H1 (cell line): Measurements from ENCODE around the gene SLC7A5. TPM values are rescaled to one million over a fixed set of nuclear protein-coding genes. Genes with fewer than 3 reads are reported as not detected.
A peak's percentile ranks its signal among the peaks of the same experiment; 100 is the strongest.

Experiments used
- CTCF ChIA-PET: fragments of 300-600 bp; sonication (Branson Sonifier 250); formaldehyde crosslinking; loops from one replicate; lab custom pipeline; 2021; ENCODE audit not compliant: partially characterized antibody; lab: Charles Lee
- POLR2A ChIA-PET: fragments of 300-600 bp; sonication (Branson Sonifier 250); formaldehyde crosslinking; loops from one replicate; lab custom pipeline; 2021; ENCODE audit warnings: inconsistent platforms; ENCODE audit not compliant: partially characterized antibody; lab: Charles Lee
- DNase-seq, 2 experiments: peaks; one replicate each; pipeline versions ENCODE4 v3.0.0 to v3.0.0-alpha.2; 2010 to 2022; ENCODE audit warnings: low spot score in 2 of 2, low read depth in 1 of 2, mixed read lengths in 1 of 2
- FAIRE-seq: peaks from 2 replicates; lab custom pipeline; 2011; peaks lifted over from hg19 to GRCh38; lab: Jason Lieb, UNC
- H2AFZ ChIP-seq: 2 replicates; pipeline ENCODE4 v1.8.1; 2012; ENCODE audit warnings: low read length, inconsistent platforms
- H2AK5ac ChIP-seq: 2 replicates; pipeline ENCODE4 v1.6.1; 2013; ENCODE audit warnings: low read depth, low read length
- H2BK120ac ChIP-seq: replicated peaks from 2 replicates; pipeline ENCODE3; 2013; ENCODE audit warnings: low read depth, low read length, inconsistent platforms
- H2BK12ac ChIP-seq: 2 replicates; pipeline ENCODE4 v1.6.1; 2013; ENCODE audit warnings: low read depth, low read length
- H2BK15ac ChIP-seq: 2 replicates; pipeline ENCODE4 v1.6.1; 2013; ENCODE audit warnings: low read length
- H2BK20ac ChIP-seq: 2 replicates; pipeline ENCODE4 v1.6.1; 2013; ENCODE audit warnings: low read length
- H2BK5ac ChIP-seq: 2 replicates; pipeline ENCODE4 v1.6.1; 2013; ENCODE audit warnings: low read depth, low read length
- H3K14ac ChIP-seq: 2 replicates; pipeline ENCODE4 v1.6.1; 2013; ENCODE audit warnings: inconsistent platforms; ENCODE audit not compliant: insufficient read length
- H3K18ac ChIP-seq: 2 replicates; pipeline ENCODE4 v1.6.1; 2013; ENCODE audit warnings: low read length; ENCODE audit errors: extremely low read depth
- H3K23ac ChIP-seq: 2 replicates; pipeline ENCODE4 v1.6.1; 2013; ENCODE audit warnings: inconsistent platforms; ENCODE audit not compliant: insufficient read length
- H3K23me2 ChIP-seq: 2 replicates; pipeline ENCODE4 v1.6.1; 2013; ENCODE audit warnings: low read depth, low read length
- H3K27ac ChIP-seq: 2 replicates; pipeline ENCODE4 v1.6.1; 2011; ENCODE audit warnings: low read depth, low read length, inconsistent platforms
- H3K27me3 ChIP-seq, 4 experiments: replicated peaks in 1 of 4; 1 replicate in 1 of 4; 2 replicates in 3 of 4; pipeline versions ENCODE4 v1.6.1 to v1.8.1; 2011 to 2013; ENCODE audit warnings: low read length in 3 of 4, mild to moderate bottlenecking in 3 of 4, inconsistent platforms in 2 of 4, mixed read lengths in 2 of 4, moderate library complexity in 1 of 4; ENCODE audit not compliant: control insufficient read depth in 3 of 4, insufficient read depth in 3 of 4; ENCODE audit errors: extremely low read depth in 1 of 4
- H3K36me3 ChIP-seq, 4 experiments: 2 replicates each; pipeline versions ENCODE4 v1.6.1 to v1.8.1; 2011 to 2013; ENCODE audit warnings: mild to moderate bottlenecking in 4 of 4, low read length in 3 of 4, moderate library complexity in 2 of 4, control low read depth in 1 of 4, inconsistent platforms in 1 of 4; ENCODE audit not compliant: insufficient read depth in 4 of 4, control insufficient read depth in 2 of 4
- H3K4ac ChIP-seq: replicated peaks from 2 replicates; pipeline ENCODE3; 2013; ENCODE audit warnings: low read length, low read depth, mixed read lengths, inconsistent platforms; ENCODE audit not compliant: insufficient read length
- H3K4me1 ChIP-seq, 4 experiments: replicated peaks in 1 of 4; 1 replicate in 1 of 4; 2 replicates in 3 of 4; pipeline versions ENCODE4 v1.6.1 to v1.8.1; 2011 to 2013; ENCODE audit warnings: low read length in 3 of 4, inconsistent platforms in 2 of 4, mixed read lengths in 1 of 4; ENCODE audit not compliant: insufficient read depth in 4 of 4, control insufficient read depth in 3 of 4
- H3K4me2 ChIP-seq, 2 experiments: 2 replicates each; pipeline versions ENCODE4 v1.6.1 to v1.8.1; 2011 to 2013; ENCODE audit warnings: low read depth in 2 of 2, low read length in 2 of 2, control low read depth in 1 of 2, inconsistent platforms in 1 of 2, mild to moderate bottlenecking in 1 of 2; ENCODE audit not compliant: insufficient read depth in 1 of 2
- H3K4me3 ChIP-seq, 4 experiments: fragments of 200-600, 300-600 bp in 1 of 4; sonication (generic), shearing (Covaris generic), sonication (Bioruptor Twin) in 1 of 4; 2 replicates each; pipeline versions ENCODE4 v1.5.1 to v1.8.1; 2011 to 2016; ENCODE audit warnings: low read length in 4 of 4, low read depth in 3 of 4, control low read depth in 2 of 4, inconsistent platforms in 2 of 4, mild to moderate bottlenecking in 2 of 4, mixed read lengths in 1 of 4, moderate library complexity in 1 of 4; ENCODE audit not compliant: insufficient read depth in 2 of 4; ENCODE audit errors: extremely low read depth in 1 of 4
- H3K56ac ChIP-seq: replicated peaks from 2 replicates; pipeline ENCODE3; 2013; ENCODE audit warnings: low read depth, mild to moderate bottlenecking, mixed read lengths, low read length, inconsistent platforms; ENCODE audit not compliant: insufficient read length
- H3K79me1 ChIP-seq: 2 replicates; pipeline ENCODE4 v1.6.1; 2013; ENCODE audit warnings: low read depth, low read length, control low read depth
- H3K79me2 ChIP-seq, 2 experiments: 2 replicates each; pipeline versions ENCODE4 v1.6.1 to v1.8.1; 2012 to 2013; ENCODE audit warnings: low read length in 2 of 2, mild to moderate bottlenecking in 2 of 2, inconsistent platforms in 1 of 2; ENCODE audit not compliant: insufficient read depth in 2 of 2, control insufficient read depth in 1 of 2
- H3K9ac ChIP-seq, 4 experiments: replicated peaks in 1 of 4; 1 replicate in 1 of 4; 2 replicates in 3 of 4; pipeline versions ENCODE4 v1.6.1 to v1.8.1; 2011 to 2013; ENCODE audit warnings: low read depth in 3 of 4, low read length in 3 of 4, control low read depth in 2 of 4, mild to moderate bottlenecking in 2 of 4, moderate library complexity in 2 of 4, inconsistent platforms in 1 of 4; ENCODE audit errors: extremely low read depth in 1 of 4
- H3K9me3 ChIP-seq, 2 experiments: 2 replicates each; pipeline versions ENCODE4 v1.6.1 to v1.8.1; 2012 to 2013; ENCODE audit warnings: mild to moderate bottlenecking in 2 of 2, moderate library complexity in 2 of 2, control low read depth in 1 of 2, inconsistent platforms in 1 of 2, low read depth in 1 of 2, low read length in 1 of 2, mixed read lengths in 1 of 2; ENCODE audit not compliant: insufficient read depth in 2 of 2
- H4K20me1 ChIP-seq, 2 experiments: replicated peaks in 1 of 2; 2 replicates each; pipeline versions ENCODE3 to v1.8.1; 2011 to 2013; ENCODE audit warnings: inconsistent platforms in 2 of 2, low read length in 2 of 2, mild to moderate bottlenecking in 1 of 2; ENCODE audit not compliant: insufficient read depth in 2 of 2, control insufficient read depth in 1 of 2
- H4K5ac ChIP-seq: 2 replicates; pipeline ENCODE4 v1.6.1; 2013; ENCODE audit warnings: low read length, low read depth, mixed read lengths, inconsistent platforms; ENCODE audit not compliant: insufficient read length
- H4K8ac ChIP-seq: 2 replicates; pipeline ENCODE4 v1.8.0; 2013; ENCODE audit warnings: mild to moderate bottlenecking, moderate library complexity, low read length, inconsistent platforms; ENCODE audit not compliant: insufficient read depth; ENCODE audit errors: extremely low read depth
- H4K91ac ChIP-seq: replicated peaks from 2 replicates; pipeline ENCODE3; 2013; ENCODE audit warnings: low read length, mixed read lengths, inconsistent platforms; ENCODE audit not compliant: insufficient read length
- CREB1 ChIP-seq: IDR thresholded peaks from 2 replicates; pipeline ENCODE4 v1.6.1; 2012; ENCODE audit warnings: inconsistent platforms
- JUND ChIP-seq: IDR thresholded peaks from 2 replicates; pipeline ENCODE4 v1.6.1; 2011; ENCODE audit warnings: mild to moderate bottlenecking, improper control_type of control experiment, low read length
- SIN3A ChIP-seq, 2 experiments: IDR thresholded peaks in 1 of 2; conservative IDR thresholded peaks in 1 of 2; 2 replicates each; pipeline ENCODE4 v1.6.1; 2011 to 2012; ENCODE audit warnings: low read length in 2 of 2, improper control_type of control experiment in 1 of 2, low read depth in 1 of 2, mild to moderate bottlenecking in 1 of 2
- SP1 ChIP-seq: IDR thresholded peaks from 2 replicates; pipeline ENCODE4 v1.6.1; 2011; ENCODE audit warnings: low read depth, low read length
- SRF ChIP-seq: IDR thresholded peaks from 2 replicates; pipeline ENCODE4 v1.6.1; 2011; ENCODE audit warnings: mild to moderate bottlenecking, low read depth, low read length, moderate library complexity
- WGBS, 2 experiments: shearing (Covaris generic) in 1 of 2; methylation state at CpG; one replicate each; pipeline versions ENCODE4 v1.1.6 to v1.1.7; 2013 to 2015; ENCODE audit warnings: low lambda C conversion rate in 2 of 2, mixed read lengths in 2 of 2, inconsistent platforms in 1 of 2, low coverage in 1 of 2, missing lambda C conversion rate in 1 of 2; ENCODE audit not compliant: insufficient replicate concordance in 2 of 2, insufficient coverage in 1 of 2, insufficient read length in 1 of 2; ENCODE audit errors: extremely low coverage in 1 of 2, missing lambda C conversion rate in 1 of 2; 5-methylcytosine and 5-hydroxymethylcytosine counted together
- polyA plus RNA-seq, 7 experiments: library from polyadenylated mRNA; depleted of rRNA in 3 of 7; stranded (reverse) in 5 of 7; unstranded in 2 of 7; fragments of >200 nt in 5 of 7; fragments of 200-250 nt in 2 of 7; gene quantifications; 1 replicate in 5 of 7; 2 replicates in 1 of 7; 4 replicates in 1 of 7; pipeline versions ENCODE4 v1.2.1 to v1.2.3, GENCODE V29; 2011 to 2013; ENCODE audit warnings: missing spikeins in 2 of 7, mixed read lengths in 2 of 7
- total RNA-seq: library from RNA; stranded (reverse); fragmentation: NEBNext Ultra II Directional; extraction: Animal tissue kit (Norgen Biotek cat#: 25700); gene quantifications from 2 replicates; pipeline ENCODE4 v1.2.1, GENCODE V29; 2021
- TF ChIP-seq, protein P1 (sequence below), 3 experiments: IDR thresholded peaks; 1 replicate in 2 of 3; 2 replicates in 1 of 3; pipeline versions ENCODE4 v1.5.1 to v1.6.1; 2011; ENCODE audit warnings: low read length in 3 of 3, mild to moderate bottlenecking in 3 of 3, inconsistent platforms in 2 of 3, low read depth in 1 of 3, moderate library complexity in 1 of 3; ENCODE audit not compliant: insufficient read depth in 1 of 3; ENCODE audit errors: control extremely low read depth in 1 of 3
- TF ChIP-seq, protein P2 (sequence below): IDR thresholded peaks from 2 replicates; pipeline ENCODE4 v1.6.1; 2012; ENCODE audit warnings: inconsistent platforms
- TF ChIP-seq, protein P3 (sequence below): IDR thresholded peaks from 2 replicates; pipeline ENCODE4 v1.6.1; 2011; ENCODE audit warnings: low read depth, mild to moderate bottlenecking, low read length; ENCODE audit not compliant: insufficient read depth

SLC7A5 gene
- total and polyA plus RNA-seq, 2 of the 8 experiments (the other 6 are each of a cell fraction or from before 2014, with no cell fraction given), result 68.2 to 341 TPM

DNA sequence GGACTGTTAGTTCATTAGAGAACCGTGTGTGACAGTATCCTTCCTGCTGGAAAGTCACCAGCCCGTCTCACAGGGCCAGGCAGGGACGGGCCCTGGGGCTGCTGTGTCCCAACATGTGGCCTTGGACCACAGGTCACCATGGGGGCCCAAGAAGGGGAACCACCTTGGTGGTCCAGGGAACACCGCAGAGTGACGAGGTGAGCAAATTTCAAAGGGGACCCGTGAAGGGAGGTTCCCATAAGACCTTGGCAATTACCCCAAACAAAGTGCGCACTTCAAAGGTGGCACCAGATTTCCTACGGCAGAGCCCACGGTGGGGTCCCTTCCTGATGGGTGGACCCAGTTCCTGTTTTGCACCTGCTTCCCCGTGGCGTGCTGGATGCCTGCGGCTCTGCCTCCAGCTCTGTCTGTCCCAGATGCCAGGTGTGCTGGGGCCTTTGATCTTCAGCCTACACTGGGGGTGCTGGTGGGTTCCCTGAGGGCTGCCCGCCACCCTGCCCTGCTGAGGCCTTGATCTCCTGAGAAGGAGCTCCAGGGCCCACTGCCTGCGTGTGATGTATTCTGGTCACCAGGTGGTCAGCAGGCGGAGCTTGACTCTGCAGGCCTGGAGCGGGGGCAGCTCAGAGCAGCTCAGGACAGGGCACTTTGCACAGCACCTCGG is 27.0 kb downstream of the SLC7A5 start:
- Histone ChIP-seq H3K9ac (no peak overlapping the region), H2BK12ac (no peak overlapping the region), H3K4me2 (no peak overlapping the region), H3K18ac (no peak overlapping the region), H3K36me3 (peaks cover 3 to 43% (median 25%) of the 10 kb centered on the region in 4 experiments; a peak in 6 of 8 replicates), H3K27me3 (no peaks in the 10 kb centered on the region), H4K20me1 (peaks cover 18 to 24% of the 10 kb centered on the region in 2 experiments), H3K23ac (no peak overlapping the region), H3K27ac (no peak overlapping the region), H3K4me1 (0 out of 7 replicates have a peak, but pooled peaks cover 0 to 1% (median 0%) of the 10 kb centered on the region in 4 experiments), H3K4ac (no peak overlapping the region), H3K9me3 (no peaks in the 10 kb centered on the region), H2BK5ac (peak overlapping the region; percentile 15; the same call in 1 of the 2 replicates), H2AK5ac (no peak overlapping the region), H4K5ac (no peak overlapping the region), H2BK20ac (no peak overlapping the region), H3K79me2 (peaks cover 0 to 51% of the 10 kb centered on the region in 2 experiments; a peak in 3 of 4 replicates), H3K56ac (no peak overlapping the region), H2AFZ (no peak overlapping the region), H3K4me3 (no peak overlapping the region), H3K79me1 (peaks cover 4% of the 10 kb centered on the region), H2BK15ac (no peak overlapping the region), H3K14ac (no peak overlapping the region), H2BK120ac (no peak overlapping the region), H3K23me2 (no peaks in the 10 kb centered on the region), H4K8ac (no peak overlapping the region; the same call in 1 of the 2 replicates), H4K91ac (no peak overlapping the region)
- FAIRE-seq, result no peak
- POLR2A ChIA-PET, result interaction anchor here (0.6 to 27.1 kb wide), 9 partner anchors 8 to 107 kb away, joined by 3 to 507 read pairs (median 5); partner anchors contain the start of gene SLC7A5
- whole genome bisulfite sequencing, 2 experiments, result 93% methylated on average over 17 of the region's 17 CpGs; no CpG with 5 or more reads in 1 of the 2 experiments
- CTCF ChIA-PET, result interaction anchor here (0.9 to 9.8 kb wide), 11 partner anchors 7 to 178 kb away, joined by 3 to 115 read pairs (median 5); no protein-coding TSS in a partner anchor
- DNase-seq, result no peak
- TF ChIP-seq CREB1 (no peak), JUND (no peak), SRF (no peak), SP1 (no peak), SIN3A (conservative IDR thresholded peaks at IDR 0.05 in 1 of 2, IDR thresholded peaks at IDR 0.05 in 1 of 2; ENCODE audit: low read depth in 1 of 2, low read length in 2 of 2) (no peak)
- TF ChIP-seq, protein P1, sequence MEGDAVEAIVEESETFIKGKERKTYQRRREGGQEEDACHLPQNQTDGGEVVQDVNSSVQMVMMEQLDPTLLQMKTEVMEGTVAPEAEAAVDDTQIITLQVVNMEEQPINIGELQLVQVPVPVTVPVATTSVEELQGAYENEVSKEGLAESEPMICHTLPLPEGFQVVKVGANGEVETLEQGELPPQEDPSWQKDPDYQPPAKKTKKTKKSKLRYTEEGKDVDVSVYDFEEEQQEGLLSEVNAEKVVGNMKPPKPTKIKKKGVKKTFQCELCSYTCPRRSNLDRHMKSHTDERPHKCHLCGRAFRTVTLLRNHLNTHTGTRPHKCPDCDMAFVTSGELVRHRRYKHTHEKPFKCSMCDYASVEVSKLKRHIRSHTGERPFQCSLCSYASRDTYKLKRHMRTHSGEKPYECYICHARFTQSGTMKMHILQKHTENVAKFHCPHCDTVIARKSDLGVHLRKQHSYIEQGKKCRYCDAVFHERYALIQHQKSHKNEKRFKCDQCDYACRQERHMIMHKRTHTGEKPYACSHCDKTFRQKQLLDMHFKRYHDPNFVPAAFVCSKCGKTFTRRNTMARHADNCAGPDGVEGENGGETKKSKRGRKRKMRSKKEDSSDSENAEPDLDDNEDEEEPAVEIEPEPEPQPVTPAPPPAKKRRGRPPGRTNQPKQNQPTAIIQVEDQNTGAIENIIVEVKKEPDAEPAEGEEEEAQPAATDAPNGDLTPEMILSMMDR (IDR thresholded peaks at IDR 0.05; ENCODE audit: control extremely low read depth in 1 of 3, insufficient read depth in 1 of 3, low read depth in 1 of 3, low read length in 3 of 3), result no peak
- TF ChIP-seq, protein P2, sequence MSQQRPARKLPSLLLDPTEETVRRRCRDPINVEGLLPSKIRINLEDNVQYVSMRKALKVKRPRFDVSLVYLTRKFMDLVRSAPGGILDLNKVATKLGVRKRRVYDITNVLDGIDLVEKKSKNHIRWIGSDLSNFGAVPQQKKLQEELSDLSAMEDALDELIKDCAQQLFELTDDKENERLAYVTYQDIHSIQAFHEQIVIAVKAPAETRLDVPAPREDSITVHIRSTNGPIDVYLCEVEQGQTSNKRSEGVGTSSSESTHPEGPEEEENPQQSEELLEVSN, result no peak
- TF ChIP-seq, protein P3, sequence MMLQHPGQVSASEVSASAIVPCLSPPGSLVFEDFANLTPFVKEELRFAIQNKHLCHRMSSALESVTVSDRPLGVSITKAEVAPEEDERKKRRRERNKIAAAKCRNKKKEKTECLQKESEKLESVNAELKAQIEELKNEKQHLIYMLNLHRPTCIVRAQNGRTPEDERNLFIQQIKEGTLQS, result no peak
